VCaP (cell line): ENCODE data around the gene ARHGAP26.

Source experiments
- H3K27ac ChIP-seq: fragments of 450-650 bp; 2 replicates; pipeline ENCODE4 v1.5.1; 2017
- TF ChIP-seq, protein P1 (sequence below): fragments of 450-650 bp; conservative IDR thresholded peaks from 2 replicates; pipeline ENCODE4 v1.5.1; 2017; ENCODE audit warnings: mild to moderate bottlenecking, moderate library complexity

ARHGAP26 gene

DNA sequence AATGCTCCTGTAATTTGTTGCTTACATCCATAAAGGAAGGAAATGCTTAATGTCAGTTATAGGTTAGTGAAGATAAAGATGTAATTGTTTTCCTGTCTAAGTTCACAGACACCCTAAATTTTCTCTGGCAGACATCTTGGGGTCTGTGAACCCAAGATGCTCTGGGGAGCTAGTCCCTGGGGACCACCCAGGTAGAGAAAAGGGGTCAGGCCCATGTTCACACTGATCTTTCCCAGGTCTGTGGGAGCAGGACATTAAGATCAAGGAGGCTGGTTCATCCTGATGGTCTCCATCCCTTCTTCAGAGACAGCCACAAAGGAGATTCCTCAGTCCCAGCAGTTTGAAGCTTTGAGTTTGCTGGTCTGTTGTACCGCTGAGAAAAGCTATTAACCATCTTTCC is 267.5 kb downstream of the ARHGAP26 start:
- TF ChIP-seq, protein P1, sequence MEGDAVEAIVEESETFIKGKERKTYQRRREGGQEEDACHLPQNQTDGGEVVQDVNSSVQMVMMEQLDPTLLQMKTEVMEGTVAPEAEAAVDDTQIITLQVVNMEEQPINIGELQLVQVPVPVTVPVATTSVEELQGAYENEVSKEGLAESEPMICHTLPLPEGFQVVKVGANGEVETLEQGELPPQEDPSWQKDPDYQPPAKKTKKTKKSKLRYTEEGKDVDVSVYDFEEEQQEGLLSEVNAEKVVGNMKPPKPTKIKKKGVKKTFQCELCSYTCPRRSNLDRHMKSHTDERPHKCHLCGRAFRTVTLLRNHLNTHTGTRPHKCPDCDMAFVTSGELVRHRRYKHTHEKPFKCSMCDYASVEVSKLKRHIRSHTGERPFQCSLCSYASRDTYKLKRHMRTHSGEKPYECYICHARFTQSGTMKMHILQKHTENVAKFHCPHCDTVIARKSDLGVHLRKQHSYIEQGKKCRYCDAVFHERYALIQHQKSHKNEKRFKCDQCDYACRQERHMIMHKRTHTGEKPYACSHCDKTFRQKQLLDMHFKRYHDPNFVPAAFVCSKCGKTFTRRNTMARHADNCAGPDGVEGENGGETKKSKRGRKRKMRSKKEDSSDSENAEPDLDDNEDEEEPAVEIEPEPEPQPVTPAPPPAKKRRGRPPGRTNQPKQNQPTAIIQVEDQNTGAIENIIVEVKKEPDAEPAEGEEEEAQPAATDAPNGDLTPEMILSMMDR, result no peak
- no peak overlapping the region for H3K27ac ChIP-seq

DNA sequence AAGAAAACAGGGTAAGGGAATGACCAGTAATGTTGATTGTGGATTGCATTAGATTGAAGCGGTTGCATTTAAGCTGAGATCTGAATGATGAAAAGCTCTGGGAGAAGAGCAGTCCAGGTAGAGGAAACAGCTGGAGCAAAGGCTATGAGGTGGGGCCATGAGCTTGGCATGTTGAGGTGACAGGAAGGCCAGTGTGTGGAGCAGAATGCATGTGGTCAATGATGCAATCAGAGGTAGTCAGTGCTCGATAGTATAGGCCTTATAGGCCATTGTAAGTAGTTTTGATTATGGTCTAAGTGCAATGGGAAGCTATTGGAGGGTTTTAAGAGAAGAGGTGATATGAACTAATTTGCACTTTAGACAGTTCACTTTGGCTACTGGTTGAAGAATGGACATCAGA is 270.4 kb downstream of the ARHGAP26 start:
- H3K27ac ChIP-seq, result no peak overlapping the region
- TF ChIP-seq, protein P1, result no peak

DNA sequence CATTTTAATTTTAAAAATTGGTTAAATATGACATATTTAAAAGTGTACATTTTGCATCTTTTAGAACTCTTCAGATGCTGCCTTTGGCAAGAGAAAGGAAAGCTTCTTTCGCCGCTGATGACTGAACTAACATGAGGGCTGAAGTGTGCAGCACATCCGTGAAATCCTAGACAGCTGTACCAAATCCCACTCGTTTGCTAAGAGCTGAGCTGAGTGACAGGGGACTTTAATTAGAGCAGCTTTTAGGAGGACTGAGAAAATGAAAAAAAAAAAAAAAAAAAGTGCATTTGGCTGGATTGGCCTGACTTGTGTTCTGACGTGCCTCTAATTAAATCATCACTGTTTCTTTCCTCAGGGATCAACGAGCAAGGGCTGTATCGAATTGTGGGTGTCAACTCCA is 271.3 kb downstream of the ARHGAP26 start:
- TF ChIP-seq, protein P1, result no peak
- H3K27ac ChIP-seq, result no peak overlapping the region

DNA sequence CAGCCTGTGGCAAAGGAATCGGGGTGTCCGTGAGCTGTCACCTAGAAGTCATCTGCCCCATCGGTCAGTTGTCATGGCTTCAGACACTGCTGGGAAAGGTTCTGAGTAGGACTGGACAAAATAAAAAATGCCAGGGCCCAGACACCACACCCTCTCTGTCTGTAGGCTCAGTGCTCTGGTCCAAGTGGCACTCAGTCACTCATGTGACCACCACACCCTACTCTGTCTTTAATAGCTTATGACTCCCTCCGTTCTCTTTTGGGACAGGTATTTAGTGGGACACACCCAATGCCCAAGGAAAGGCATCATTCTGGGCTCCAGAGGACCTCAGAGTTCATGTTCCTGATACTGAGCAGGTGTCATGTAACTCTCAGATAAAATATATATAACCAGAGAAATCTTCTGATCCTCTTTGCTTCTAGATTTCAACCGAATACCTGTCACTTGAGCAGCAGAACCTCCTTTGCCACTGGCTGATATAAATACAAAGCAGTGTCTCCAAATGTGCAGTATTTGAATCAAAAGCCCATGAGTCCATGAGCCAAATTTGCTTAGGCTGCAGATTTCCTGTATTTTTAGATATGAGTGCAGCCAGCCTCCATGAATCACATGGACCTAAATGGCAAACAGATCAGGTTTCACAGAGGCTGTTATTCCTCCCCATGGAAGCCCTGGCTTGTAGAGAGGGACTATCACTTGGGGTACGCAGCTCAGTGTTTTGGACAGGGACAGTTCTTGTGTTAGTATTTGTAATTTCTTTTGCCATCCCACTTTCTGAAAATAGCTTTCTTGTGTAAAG is 272.0 kb downstream of the ARHGAP26 start:
- no peak overlapping the region for H3K27ac ChIP-seq
- TF ChIP-seq, protein P1, result no peak

DNA sequence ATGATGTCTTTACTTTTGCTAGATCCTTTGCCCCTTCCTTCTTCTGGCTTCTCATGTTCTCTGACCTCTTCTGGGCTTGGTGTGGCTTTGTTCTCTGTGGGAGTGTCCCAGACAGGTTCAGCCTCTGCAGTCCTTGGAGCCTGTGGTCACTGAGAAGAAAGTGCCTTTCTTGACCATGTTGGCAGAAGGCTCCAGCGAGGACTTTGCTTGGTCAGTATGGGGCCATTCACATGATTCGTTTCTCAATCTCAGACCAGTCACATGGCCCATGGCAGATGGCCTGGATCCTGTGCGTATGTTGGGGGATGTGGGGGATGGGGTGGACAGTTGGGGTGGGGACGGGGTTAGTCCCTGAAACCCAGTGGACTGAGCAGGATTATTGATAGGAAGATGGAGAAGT is 274.1 kb downstream of the ARHGAP26 start:
- TF ChIP-seq, protein P1, result no peak

DNA sequence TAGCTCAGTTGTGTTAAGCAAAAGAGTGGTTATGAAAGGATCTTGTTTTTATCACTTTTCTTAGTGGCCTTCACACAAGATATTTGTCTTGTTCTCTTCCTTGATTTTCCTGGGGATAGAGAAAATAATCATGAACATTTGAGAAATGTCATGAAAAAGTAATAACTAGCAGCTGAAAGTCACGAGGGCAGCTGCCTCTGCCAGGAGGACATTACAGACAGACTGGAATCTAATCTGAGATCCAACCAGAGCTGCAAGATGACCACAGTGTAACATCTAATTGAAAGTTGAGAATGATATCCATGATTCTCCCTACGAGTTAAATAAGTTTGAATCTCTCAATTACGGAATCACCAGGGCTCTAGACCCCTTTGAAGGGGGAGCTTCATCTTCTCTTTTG is 274.9 kb downstream of the ARHGAP26 start:
- no peak overlapping the region for H3K27ac ChIP-seq
- TF ChIP-seq, protein P1, result no peak

More for the DNA sequence above, 274.1 kb downstream of the ARHGAP26 start:
- H3K27ac ChIP-seq, result no peak overlapping the region

DNA sequence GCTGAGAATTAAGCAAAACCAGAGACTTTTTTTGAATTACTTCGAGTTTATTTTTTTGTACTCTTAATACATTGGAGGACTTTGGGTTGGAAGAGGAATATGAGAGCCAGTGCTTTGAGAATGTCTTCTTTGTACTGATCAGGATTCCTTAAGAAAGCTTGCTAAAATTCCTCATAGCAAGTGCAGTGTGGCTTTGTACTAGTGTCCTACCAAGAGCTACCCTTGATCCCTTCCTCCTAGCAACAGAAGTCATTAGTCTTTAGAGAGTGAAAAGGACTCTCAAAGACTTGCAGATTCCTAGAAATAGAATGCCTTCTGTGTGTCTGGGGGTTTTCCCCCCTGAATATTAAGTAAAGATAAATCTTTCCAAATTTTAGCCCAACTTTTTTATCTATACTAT is 276.1 kb downstream of the ARHGAP26 start:
- TF ChIP-seq, protein P1, result no peak
- H3K27ac ChIP-seq, result no peak overlapping the region
